K562 (cell line): Measurements from ENCODE around the gene GCGR. TPM values are rescaled to one million over a fixed set of nuclear protein-coding genes. Genes with fewer than 3 reads are reported as not detected.
A peak's percentile ranks its signal among the peaks of the same experiment; 100 is the strongest.

ENCODE experiments used
- ATAC-seq: fragments of 200-7000 bp; cut with Tn5 transposase; 3 replicates; pipeline ENCODE4 v1.9.1; 2020; ENCODE audit warnings: moderate library complexity
- BruUV-seq: library from RNA; stranded (reverse); fragments of 400-500 nt; replicated peaks from 2 replicates; lab custom pipeline; 2021; lab: Mats Ljungman, UMichigan
- CTCF ChIA-PET: fragments of 300-600 bp; formaldehyde crosslinking; extraction: SDS; loops from one replicate; lab custom pipeline; 2021; ENCODE audit warnings: low intra/inter-chr PET ratio; lab: Yijun Ruan, JAX
- POLR2A ChIA-PET: fragments of 300-600, 350-650 bp; sonication (Branson Sonifier 250); formaldehyde crosslinking; extraction: SDS; loops from one replicate; lab custom pipeline; 2021; ENCODE audit warnings: antibody characterized with exemption, inconsistent platforms; lab: Yijun Ruan, JAX
- DNase-seq, 4 experiments: peaks; one replicate each; pipeline versions ENCODE4 v3.0.0 to v3.0.0-alpha.2; 2011 to 2018; ENCODE audit warnings: low spot score in 3 of 4, mixed read lengths in 3 of 4; ENCODE audit errors: extremely low read depth in 1 of 4
- FAIRE-seq: peaks from 2 replicates; lab custom pipeline; 2011; peaks lifted over from hg19 to GRCh38; lab: Jason Lieb, UNC
- H2AFZ ChIP-seq: 2 replicates; pipeline ENCODE4 v1.6.0; 2011; ENCODE audit warnings: low read depth, low read length, control low read depth, inconsistent platforms
- H3K27ac ChIP-seq: fragments of 200-600 bp; 3 replicates; pipeline ENCODE4 v1.8.0; 2011; ENCODE audit warnings: low read depth, mild to moderate bottlenecking, control low read depth, inconsistent platforms, low read length, moderate library complexity, mixed read lengths; ENCODE audit errors: extremely low read depth
- H3K27me3 ChIP-seq, 2 experiments: fragments of 300-600 bp in 1 of 2; 2 replicates in 1 of 2; 3 replicates in 1 of 2; pipeline versions ENCODE4 v1.6.0 to v1.8.0; 2011; ENCODE audit warnings: inconsistent platforms in 2 of 2, low read length in 2 of 2, mild to moderate bottlenecking in 1 of 2, mixed read lengths in 1 of 2, moderate library complexity in 1 of 2; ENCODE audit not compliant: control insufficient read depth in 2 of 2, insufficient read depth in 2 of 2
- H3K36me3 ChIP-seq: fragments of 300-600 bp; 3 replicates; pipeline ENCODE4 v1.8.0; 2011; ENCODE audit warnings: mild to moderate bottlenecking, low read length, inconsistent platforms; ENCODE audit not compliant: control insufficient read depth, insufficient read depth
- H3K4me1 ChIP-seq, 2 experiments: fragments of 200-600 bp in 1 of 2; replicated peaks in 1 of 2; 2 replicates in 1 of 2; 3 replicates in 1 of 2; pipeline versions ENCODE4 v1.5.1 to v1.8.0; 2011; ENCODE audit warnings: inconsistent platforms in 2 of 2, low read length in 2 of 2, mild to moderate bottlenecking in 1 of 2, mixed read lengths in 1 of 2, moderate library complexity in 1 of 2; ENCODE audit not compliant: control insufficient read depth in 2 of 2, insufficient read depth in 2 of 2
- H3K4me2 ChIP-seq: 2 replicates; pipeline ENCODE4 v1.6.1; 2011; ENCODE audit warnings: low read length, control low read depth, inconsistent platforms, mixed read lengths; ENCODE audit not compliant: insufficient read depth
- H3K4me3 ChIP-seq: fragments of 200-600 bp; sonication (generic), shearing (Covaris generic); 2 replicates; pipeline ENCODE4 v1.5.1; 2016; ENCODE audit warnings: control low read depth, inconsistent platforms
- H3K79me2 ChIP-seq: fragments of 200-600 bp; 3 replicates; pipeline ENCODE4 v1.8.0; 2011; ENCODE audit warnings: low read length, inconsistent platforms; ENCODE audit not compliant: control insufficient read depth, insufficient read depth
- H3K9ac ChIP-seq, 2 experiments: 2 replicates each; pipeline versions ENCODE4 v1.6.0 to v1.6.1; 2011; ENCODE audit warnings: low read depth in 2 of 2, low read length in 2 of 2, control low read depth in 1 of 2, inconsistent platforms in 1 of 2, mild to moderate bottlenecking in 1 of 2, mixed read lengths in 1 of 2; ENCODE audit not compliant: insufficient read depth in 1 of 2
- H3K9me1 ChIP-seq: one replicate; pipeline ENCODE4 v1.6.0; 2011; ENCODE audit warnings: inconsistent platforms, mild to moderate bottlenecking, low read length, moderate library complexity; ENCODE audit not compliant: control insufficient read depth, insufficient read depth
- H3K9me3 ChIP-seq: replicated peaks from 2 replicates; pipeline ENCODE4 v1.5.1; 2011; ENCODE audit warnings: low read depth, low read length, inconsistent platforms; ENCODE audit not compliant: control insufficient read depth, insufficient read depth
- H4K20me1 ChIP-seq: replicated peaks from 2 replicates; pipeline ENCODE4 v1.6.1; 2011; ENCODE audit warnings: low read length, inconsistent platforms, mixed read lengths; ENCODE audit not compliant: control insufficient read depth, insufficient read depth
- GATAD2A ChIP-seq: fragments of 450-650 bp; IDR thresholded peaks from 2 replicates; pipeline ENCODE4 v1.6.1; 2017
- PHF21A ChIP-seq: fragments of 450-650 bp; IDR thresholded peaks from 2 replicates; pipeline ENCODE4 v1.6.1; 2017; ENCODE audit warnings: low read depth, borderline replicate concordance
- TAF9B ChIP-seq: fragments of 450-650 bp; IDR thresholded peaks from 2 replicates; pipeline ENCODE4 v1.6.1; 2018; ENCODE audit warnings: mild to moderate bottlenecking; ENCODE audit not compliant: partially characterized antibody
- ZFP36 ChIP-seq: fragments of 150-350 bp; IDR thresholded peaks from 2 replicates; pipeline ENCODE4 v1.6.1; 2018; ENCODE audit warnings: low read length, low read depth; ENCODE audit not compliant: partially characterized antibody
- WGBS: fragments of 100-300 bp; shearing (Covaris generic); methylation state at CpG from one replicate; pipeline ENCODE4 v1.1.6; 2016; ENCODE audit warnings: low coverage, mixed read lengths; ENCODE audit not compliant: insufficient coverage; ENCODE audit errors: missing lambda C conversion rate; 5-methylcytosine and 5-hydroxymethylcytosine counted together
- in situ Hi-C: fragments of 300-500 bp; cut with MboI; formaldehyde crosslinking; loops from 4 replicates; pipeline ENCODE4 v1.15.0; 2018; ENCODE audit warnings: inconsistent platforms, mixed read lengths
- intact Hi-C: fragments of 100-400 bp; cut with micrococcal nuclease; formaldehyde crosslinking; loops from 2 replicates; pipeline ENCODE4 v1.14.2; 2022
- polyA plus RNA-seq, 8 experiments: library from polyadenylated mRNA; depleted of rRNA in 4 of 8; stranded (reverse) in 5 of 8; unstranded in 3 of 8; fragments of >200 nt; fragmentation: Nextera tagmentation in 2 of 8; fragmentation: Illumina TruSeq in 1 of 8; extraction: Ambion mirVana in 2 of 8; extraction: Trizol in 1 of 8; gene quantifications; 2 replicates each; pipeline versions ENCODE4 v1.2.1 to v1.2.3, GENCODE V29; 2011 to 2014; ENCODE audit warnings: inconsistent platforms in 1 of 8, missing spikeins in 1 of 8
- total RNA-seq, 7 experiments: library from RNA; depleted of rRNA in 6 of 7; stranded (reverse); fragments of >200 nt in 6 of 7; fragmentation: Illumina TruSeq in 2 of 7; extraction: Trizol in 2 of 7; gene quantifications; 2 replicates each; pipeline versions ENCODE4 v1.2.1 to v1.2.3, GENCODE V29; 2011 to 2021; ENCODE audit warnings: low replicate concordance in 1 of 7
- TF ChIP-seq, protein P1 (sequence below): sonication (generic); formaldehyde crosslinking; IDR thresholded peaks from 2 replicates; pipeline ENCODE4 v1.8.0; 2022; ENCODE audit warnings: mild to moderate bottlenecking, missing genetic modification reagents
- TF ChIP-seq, protein P2 (sequence below): sonication (generic); formaldehyde crosslinking; IDR thresholded peaks from 2 replicates; pipeline ENCODE4 v1.8.1; 2023; ENCODE audit warnings: mild to moderate bottlenecking, missing genetic modification reagents

Gene GCGR
- total and polyA plus RNA-seq, 9 of the 15 experiments (the other 6 are each of a cell fraction or from before 2014, with no cell fraction given), result not detected

DNA sequence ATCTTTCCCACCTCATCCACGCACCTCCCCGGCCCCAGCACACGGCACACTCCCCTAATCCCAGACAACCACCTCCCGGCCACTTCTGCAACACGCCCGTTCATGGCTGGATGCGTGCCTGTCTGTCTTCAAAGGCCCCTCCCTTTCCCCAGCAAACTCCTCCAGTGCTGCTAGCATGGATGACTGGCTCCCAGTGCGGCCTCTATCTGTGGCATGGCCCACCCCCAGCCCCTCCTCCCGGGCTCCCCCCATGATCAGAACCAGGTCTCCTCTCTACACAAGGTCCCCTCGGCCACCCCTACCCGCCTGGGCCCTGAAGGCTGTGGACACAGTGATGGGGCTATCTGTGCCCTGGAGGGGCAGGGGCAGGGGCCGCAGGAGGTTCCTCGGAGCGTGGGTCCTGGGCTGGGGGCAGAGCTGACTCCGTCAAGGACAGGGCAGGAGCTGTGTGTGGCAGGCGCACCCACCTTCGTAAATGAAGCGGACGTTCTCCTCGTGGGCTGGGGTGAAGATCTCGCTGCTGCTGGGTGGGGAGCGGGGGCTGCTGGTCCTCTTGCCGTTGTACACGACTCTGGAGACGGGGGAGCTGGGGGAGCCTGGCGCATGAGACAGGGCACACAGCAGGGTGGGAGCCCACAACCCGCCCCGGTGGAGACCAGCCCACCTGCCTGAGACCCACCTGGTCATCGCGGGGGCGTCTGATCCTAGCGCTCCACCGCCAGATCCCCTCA lies 20.0 kb downstream of the GCGR start (continued):
- TF ChIP-seq, protein P1, sequence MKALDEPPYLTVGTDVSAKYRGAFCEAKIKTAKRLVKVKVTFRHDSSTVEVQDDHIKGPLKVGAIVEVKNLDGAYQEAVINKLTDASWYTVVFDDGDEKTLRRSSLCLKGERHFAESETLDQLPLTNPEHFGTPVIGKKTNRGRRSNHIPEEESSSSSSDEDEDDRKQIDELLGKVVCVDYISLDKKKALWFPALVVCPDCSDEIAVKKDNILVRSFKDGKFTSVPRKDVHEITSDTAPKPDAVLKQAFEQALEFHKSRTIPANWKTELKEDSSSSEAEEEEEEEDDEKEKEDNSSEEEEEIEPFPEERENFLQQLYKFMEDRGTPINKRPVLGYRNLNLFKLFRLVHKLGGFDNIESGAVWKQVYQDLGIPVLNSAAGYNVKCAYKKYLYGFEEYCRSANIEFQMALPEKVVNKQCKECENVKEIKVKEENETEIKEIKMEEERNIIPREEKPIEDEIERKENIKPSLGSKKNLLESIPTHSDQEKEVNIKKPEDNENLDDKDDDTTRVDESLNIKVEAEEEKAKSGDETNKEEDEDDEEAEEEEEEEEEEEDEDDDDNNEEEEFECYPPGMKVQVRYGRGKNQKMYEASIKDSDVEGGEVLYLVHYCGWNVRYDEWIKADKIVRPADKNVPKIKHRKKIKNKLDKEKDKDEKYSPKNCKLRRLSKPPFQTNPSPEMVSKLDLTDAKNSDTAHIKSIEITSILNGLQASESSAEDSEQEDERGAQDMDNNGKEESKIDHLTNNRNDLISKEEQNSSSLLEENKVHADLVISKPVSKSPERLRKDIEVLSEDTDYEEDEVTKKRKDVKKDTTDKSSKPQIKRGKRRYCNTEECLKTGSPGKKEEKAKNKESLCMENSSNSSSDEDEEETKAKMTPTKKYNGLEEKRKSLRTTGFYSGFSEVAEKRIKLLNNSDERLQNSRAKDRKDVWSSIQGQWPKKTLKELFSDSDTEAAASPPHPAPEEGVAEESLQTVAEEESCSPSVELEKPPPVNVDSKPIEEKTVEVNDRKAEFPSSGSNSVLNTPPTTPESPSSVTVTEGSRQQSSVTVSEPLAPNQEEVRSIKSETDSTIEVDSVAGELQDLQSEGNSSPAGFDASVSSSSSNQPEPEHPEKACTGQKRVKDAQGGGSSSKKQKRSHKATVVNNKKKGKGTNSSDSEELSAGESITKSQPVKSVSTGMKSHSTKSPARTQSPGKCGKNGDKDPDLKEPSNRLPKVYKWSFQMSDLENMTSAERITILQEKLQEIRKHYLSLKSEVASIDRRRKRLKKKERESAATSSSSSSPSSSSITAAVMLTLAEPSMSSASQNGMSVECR (CRISPR knock-in tag), result no peak
- TF ChIP-seq ZFP36, result no peak

DNA sequence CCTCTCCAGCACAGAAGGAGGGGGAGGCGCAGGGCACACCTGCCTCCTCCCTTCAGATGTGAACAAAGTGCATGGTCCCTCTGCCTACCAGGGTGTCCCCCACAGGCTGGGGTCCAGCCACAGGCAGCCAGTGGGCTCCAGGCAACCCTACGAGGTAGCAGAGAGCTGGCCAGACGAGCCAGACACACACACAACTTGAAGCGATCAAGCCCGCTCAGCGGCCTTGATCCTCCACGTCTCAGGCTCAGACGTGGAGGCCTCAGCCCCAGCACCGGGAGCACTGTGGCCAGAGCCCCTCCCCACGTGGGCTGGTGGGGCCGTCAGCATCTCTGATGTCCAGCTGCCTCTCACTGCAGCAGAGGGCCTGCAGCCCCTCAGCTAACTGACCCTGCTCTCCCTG lies 20.6 kb downstream of the GCGR start:
- no peak overlapping the region for H3K4me3 ChIP-seq
- H3K4me2 ChIP-seq, result no peak overlapping the region
- FAIRE-seq (no peak), ATAC-seq (no peak), DNase-seq (no peak)
- BruUV-seq, result no TSS peak
- intact Hi-C loops (loop anchor here (5.0 kb wide), 1 partner anchor 38 kb away; the partner anchor contains the start of gene P4HB), in situ Hi-C loops (no loop called here)
- no peaks in the 10 kb centered on the region for H3K36me3 ChIP-seq
- peaks cover 17 to 76% of the 10 kb centered on the region in 2 experiments for H3K4me1 ChIP-seq
- TF ChIP-seq TAF9B (no peak), GATAD2A (no peak), PHF21A (no peak)
- TF ChIP-seq, protein P2, sequence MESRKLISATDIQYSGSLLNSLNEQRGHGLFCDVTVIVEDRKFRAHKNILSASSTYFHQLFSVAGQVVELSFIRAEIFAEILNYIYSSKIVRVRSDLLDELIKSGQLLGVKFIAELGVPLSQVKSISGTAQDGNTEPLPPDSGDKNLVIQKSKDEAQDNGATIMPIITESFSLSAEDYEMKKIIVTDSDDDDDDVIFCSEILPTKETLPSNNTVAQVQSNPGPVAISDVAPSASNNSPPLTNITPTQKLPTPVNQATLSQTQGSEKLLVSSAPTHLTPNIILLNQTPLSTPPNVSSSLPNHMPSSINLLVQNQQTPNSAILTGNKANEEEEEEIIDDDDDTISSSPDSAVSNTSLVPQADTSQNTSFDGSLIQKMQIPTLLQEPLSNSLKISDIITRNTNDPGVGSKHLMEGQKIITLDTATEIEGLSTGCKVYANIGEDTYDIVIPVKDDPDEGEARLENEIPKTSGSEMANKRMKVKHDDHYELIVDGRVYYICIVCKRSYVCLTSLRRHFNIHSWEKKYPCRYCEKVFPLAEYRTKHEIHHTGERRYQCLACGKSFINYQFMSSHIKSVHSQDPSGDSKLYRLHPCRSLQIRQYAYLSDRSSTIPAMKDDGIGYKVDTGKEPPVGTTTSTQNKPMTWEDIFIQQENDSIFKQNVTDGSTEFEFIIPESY (CRISPR knock-in tag), result peak; percentile 61; the same call in 1 of the 2 replicates
- WGBS, result 72% methylated on average over 7 of the region's 11 CpGs
- H4K20me1 ChIP-seq, result no peaks in the 10 kb centered on the region
- H3K27me3 ChIP-seq, result no peaks in the 10 kb centered on the region
- no peaks in the 10 kb centered on the region for H3K9me1 ChIP-seq
- H3K79me2 ChIP-seq, result no peaks in the 10 kb centered on the region
- ChIA-PET CTCF (no interaction called here), POLR2A (interaction anchor here (0.9 to 1.4 kb wide), 5 partner anchors 9 to 43 kb away, joined by 3 to 6 read pairs (median 3); partner anchors contain the start of gene MCRIP1)
- no peak overlapping the region for H2AFZ ChIP-seq
- no peaks in the 10 kb centered on the region for H3K9me3 ChIP-seq
- no peak overlapping the region for H3K27ac ChIP-seq
- peak overlapping the region in 1 of 2 experiments; percentile 53; a peak in 2 of 4 replicates for H3K9ac ChIP-seq
